GM20431 (cell line): ENCODE data around the gene KDM4B.

ENCODE experiments used
- in situ Hi-C: fragments of 300-500 bp; cut with MseI, MboI; formaldehyde crosslinking; loops from one replicate; pipeline ENCODE4 v1.15.0; 2020; ENCODE audit warnings: low sequenced_read_pairs; ENCODE audit not compliant: unreplicated experiment

KDM4B gene

GRCh38 chr19:5079071-5079774, 110.3 kb downstream of the KDM4B start:
- in situ Hi-C loops = no loop called here

- in situ Hi-C loops = no loop called here
Observed at GRCh38 chr19:5080030-5080654, 111.2 kb downstream of the KDM4B start.

GRCh38 chr19:5080809-5081208, 111.9 kb downstream of the KDM4B start:
- in situ Hi-C loops = no loop called here

- in situ Hi-C loops = no loop called here
Observed at GRCh38 chr19:5081443-5082161, 112.7 kb downstream of the KDM4B start.

GRCh38 chr19:5083547-5083965, 114.6 kb downstream of the KDM4B start:
- in situ Hi-C loops = no loop called here

- in situ Hi-C loops = no loop called here
Observed at GRCh38 chr19:5085566-5085965, 116.7 kb downstream of the KDM4B start.

- in situ Hi-C loops = no loop called here
Observed at GRCh38 chr19:5086230-5086629, 117.3 kb downstream of the KDM4B start.

- in situ Hi-C loops = no loop called here
Observed at GRCh38 chr19:5086725-5087439, 118.0 kb downstream of the KDM4B start.

GRCh38 chr19:5089283-5089682, 120.4 kb downstream of the KDM4B start:
- in situ Hi-C loops = no loop called here

GRCh38 chr19:5090465-5091017, 121.6 kb downstream of the KDM4B start:
- in situ Hi-C loops = no loop called here

GRCh38 chr19:5091018-5091683, 122.2 kb downstream of the KDM4B start:
- in situ Hi-C loops = no loop called here

GRCh38 chr19:5091684-5092480, 123.0 kb downstream of the KDM4B start:
- in situ Hi-C loops = no loop called here

- in situ Hi-C loops = no loop called here
Observed at GRCh38 chr19:5092481-5092843, 123.5 kb downstream of the KDM4B start.

GRCh38 chr19:5093297-5093928, 124.5 kb downstream of the KDM4B start:
- in situ Hi-C loops = no loop called here

- in situ Hi-C loops = no loop called here
Observed at GRCh38 chr19:5093948-5094718, 125.2 kb downstream of the KDM4B start.

GRCh38 chr19:5094768-5095567, 126.1 kb downstream of the KDM4B start:
- in situ Hi-C loops = no loop called here

- in situ Hi-C loops = no loop called here
Observed at GRCh38 chr19:5095568-5095850, 126.6 kb downstream of the KDM4B start.
